ENCODE measurements around the gene MED20.

GRCh38 chr6:41874741-41875140, 46.2 kb downstream of the MED20 start:
- no peak for TF ChIP-seq RFX5 (IDR thresholded peaks at IDR 0.05; ENCODE audit: low read depth, low read length)
- TF ChIP-seq SUZ12 (IDR thresholded peaks at IDR 0.05; ENCODE audit: unreplicated experiment) = no peak
- no peak for TF ChIP-seq EP300 (IDR thresholded peaks at IDR 0.05; ENCODE audit: borderline replicate concordance in 1 of 2, control insufficient read depth in 1 of 2, low read depth in 2 of 2, low read length in 2 of 2)
- no peak for TF ChIP-seq ZNF207 (IDR thresholded peaks at IDR 0.05; ENCODE audit: borderline replicate concordance)
- no peak for TF ChIP-seq CTCF (IDR thresholded peaks at IDR 0.05 in 2 of 3, conservative IDR thresholded peaks at IDR 0.05 in 1 of 3; ENCODE audit: control insufficient read depth in 2 of 3, extremely low read depth in 1 of 3, insufficient read depth in 1 of 3, low read depth in 3 of 3, low read length in 3 of 3)
- TF ChIP-seq MEF2A (IDR thresholded peaks at IDR 0.05; ENCODE audit: insufficient read depth, low read depth, low read length) = no peak
- TF ChIP-seq ELK1 (IDR thresholded peaks at IDR 0.05; ENCODE audit: low read depth, low read length) = no peak
- TF ChIP-seq JUNB (IDR thresholded peaks at IDR 0.05) = no peak
- no peak for TF ChIP-seq EGR1 (IDR thresholded peaks at IDR 0.05; ENCODE audit: borderline replicate concordance in 1 of 2, low read depth in 2 of 2, low read length in 2 of 2)
- TF ChIP-seq FOXK2 (IDR thresholded peaks at IDR 0.05) = no peak
- TF ChIP-seq CEBPB (IDR thresholded peaks at IDR 0.05; ENCODE audit: borderline replicate concordance in 1 of 2, low read depth in 2 of 2, low read length in 2 of 2) = no peak

All from GM12878 (cell line).